CD4-positive, alpha-beta T cell treated with Interleukin-15 for 4 hours (primary cell): ENCODE measurements around the gene RAP1GAP2.
A peak's percentile ranks its signal among the peaks of the same experiment; 100 is the strongest.
"Not testable (repeated sequence)": the region's sequence is repeated elsewhere in the genome, so short reads cannot be mapped to it uniquely, and the experiment has no call there.

Experiments
- DNase-seq: peaks from one replicate; pipeline ENCODE4 v3.0.0-alpha.2; 2020; ENCODE audit warnings: low spot score

RAP1GAP2 gene

DNA sequence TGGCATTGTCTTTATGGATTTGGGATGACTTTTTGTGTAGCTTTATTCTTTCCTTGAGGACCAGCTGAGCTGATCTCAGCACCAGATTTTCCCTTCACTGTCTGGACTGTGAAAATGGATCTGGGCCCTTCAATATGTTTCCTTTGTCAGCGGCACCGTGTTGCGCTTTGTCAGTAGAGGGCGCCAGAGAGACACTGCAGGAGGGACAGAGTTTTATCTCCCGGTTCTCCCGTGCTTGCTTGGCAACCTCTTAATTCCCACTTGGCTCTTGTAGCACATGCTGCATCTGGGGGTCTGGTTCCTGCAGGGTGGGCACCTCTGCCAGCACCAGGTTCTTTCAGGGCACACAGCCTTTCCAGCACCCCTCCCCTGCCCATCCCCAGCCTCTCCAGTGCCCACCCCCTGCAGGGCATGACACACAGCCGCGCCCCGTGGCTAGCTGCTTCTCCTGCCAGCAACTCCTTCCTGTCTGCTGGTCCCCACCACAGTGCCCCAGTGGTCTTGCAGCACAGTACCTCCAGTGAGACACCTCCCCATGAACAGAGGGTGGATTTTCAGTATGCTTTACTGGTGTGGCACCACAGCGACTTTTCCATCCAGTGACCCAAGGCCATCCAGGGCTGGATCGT is 247.6 kb downstream of the RAP1GAP2 start:
- DNase-seq: no peak

DNA sequence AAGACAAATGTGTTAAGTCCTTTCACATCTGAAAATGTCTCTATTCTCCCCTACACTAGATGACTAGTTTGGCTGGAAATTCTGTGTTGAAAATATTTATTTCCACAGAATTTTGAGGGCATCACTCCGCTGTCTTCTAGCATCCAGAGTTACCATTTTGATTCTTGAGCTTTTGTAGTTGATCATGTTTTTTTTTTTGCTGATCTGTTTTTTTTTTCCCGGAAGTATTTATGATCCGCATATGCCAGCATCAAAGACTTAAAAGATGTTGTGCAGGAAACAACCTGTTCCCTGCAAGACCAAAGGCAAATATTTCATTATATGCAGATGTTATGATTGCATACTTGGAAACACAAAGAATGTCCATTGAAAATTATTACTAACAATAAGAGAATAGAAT is 250.5 kb downstream of the RAP1GAP2 start:
- DNase-seq: no peak

DNA sequence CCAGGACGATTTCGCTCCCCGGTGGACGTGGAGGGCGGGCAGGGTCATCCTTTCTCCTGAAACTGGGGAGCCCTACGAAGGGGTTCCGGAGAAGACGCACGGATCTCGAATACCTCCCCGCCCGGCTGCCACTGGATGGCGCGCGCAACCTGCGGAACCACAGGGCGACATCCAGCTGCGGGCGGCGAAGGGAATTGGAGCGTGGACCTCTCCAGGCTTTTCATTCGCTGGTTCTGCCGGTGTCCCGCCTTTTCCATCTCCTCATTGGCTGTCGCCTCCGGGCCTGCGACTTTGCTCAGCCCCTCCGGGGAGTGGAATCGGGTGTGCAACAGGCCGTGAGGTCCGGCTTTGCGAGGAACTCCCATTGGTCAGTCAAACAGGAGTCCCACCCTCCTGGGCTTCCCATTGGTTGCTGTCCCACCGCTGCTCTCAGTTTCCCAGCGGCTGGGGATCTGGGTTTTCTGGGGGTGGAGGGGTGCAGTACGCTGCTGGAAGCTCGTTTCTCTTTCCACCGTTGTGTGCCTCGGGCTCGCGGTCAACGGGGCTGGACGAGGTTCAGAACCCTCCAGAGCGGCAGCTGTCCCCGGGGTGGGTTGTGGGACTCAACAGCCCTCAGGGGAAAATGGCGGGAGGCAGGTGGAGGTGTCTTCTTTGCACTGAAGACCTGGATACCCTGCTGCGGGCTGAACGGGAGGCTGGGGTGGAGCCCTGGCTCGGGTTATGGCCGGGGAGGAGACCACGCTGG is 252.7 kb downstream of the RAP1GAP2 start:
- DNase-seq: peak; percentile 97

DNA sequence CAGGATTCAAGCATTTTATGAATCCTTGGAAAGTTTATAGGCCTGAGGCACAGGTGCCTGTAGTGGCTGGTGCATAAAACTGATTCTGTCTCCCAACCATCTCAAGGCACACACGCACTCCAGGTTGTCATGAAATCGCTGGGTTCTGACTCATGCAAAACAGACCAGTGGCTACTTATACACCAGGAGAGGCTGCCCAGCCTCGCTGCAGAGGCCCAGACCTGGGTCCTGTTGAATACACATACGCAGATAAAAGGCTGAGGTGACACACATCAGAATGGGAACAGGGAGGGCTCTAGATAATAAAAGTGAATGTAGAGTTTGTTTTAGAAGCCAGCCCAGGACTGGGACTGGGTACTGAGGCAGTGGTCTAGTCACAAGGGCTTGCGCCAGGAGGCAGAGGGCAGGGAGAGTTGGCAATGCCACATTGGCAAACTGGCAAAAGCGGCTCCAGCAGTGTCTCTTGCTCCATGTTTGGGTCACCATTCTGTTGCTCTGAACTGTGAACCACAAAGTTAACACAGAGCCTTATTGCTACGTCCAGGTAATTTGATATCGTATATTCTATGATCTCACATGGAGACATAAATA is 253.6 kb downstream of the RAP1GAP2 start:
- DNase-seq: no peak

DNA sequence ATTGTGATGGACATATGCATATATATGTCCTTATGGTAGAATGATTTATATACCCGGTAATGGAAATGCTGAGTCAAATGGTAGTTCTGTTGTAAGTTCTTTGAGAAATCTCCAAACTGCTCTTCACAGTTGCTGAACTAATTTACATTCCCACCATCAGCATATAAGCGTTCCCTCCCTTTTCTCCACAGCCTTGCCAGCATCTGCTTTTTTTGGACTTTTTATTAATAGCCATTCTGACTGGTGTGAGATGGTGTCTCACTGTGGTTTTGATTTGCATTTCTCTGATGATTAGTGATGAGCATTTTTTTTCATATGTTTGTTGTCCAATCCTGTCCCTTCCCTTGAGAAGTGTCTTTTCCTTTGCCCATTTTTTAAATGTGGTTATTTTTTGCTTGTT is 258.6 kb downstream of the RAP1GAP2 start:
- DNase-seq: not testable (repeated sequence)

DNA sequence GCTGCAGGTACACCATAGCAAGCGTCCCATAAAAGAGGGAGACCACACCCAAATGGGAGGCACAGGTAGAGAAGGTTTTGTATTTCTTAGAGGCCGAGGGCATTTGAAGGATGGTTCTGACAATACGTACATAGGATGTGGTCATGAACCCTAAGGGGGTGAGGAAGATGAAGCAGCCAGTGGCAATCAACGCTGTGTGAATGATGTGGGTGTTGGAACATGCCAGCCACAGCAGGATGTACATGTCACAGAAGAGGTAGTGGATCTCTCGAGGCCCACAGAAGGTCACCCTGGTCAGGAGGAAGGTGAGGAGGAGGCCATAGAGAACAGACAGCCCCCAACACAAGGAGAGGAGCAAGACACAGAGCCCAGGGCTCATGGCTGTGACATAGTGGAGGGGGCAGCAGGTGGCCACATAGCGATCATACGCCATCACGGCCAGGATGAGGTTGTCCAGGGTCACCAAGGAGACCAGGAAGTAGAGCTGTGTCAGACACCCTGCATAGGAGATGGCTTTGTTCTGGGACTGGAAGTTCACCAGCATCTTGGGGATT is 266.7 kb downstream of the RAP1GAP2 start:
- not testable (repeated sequence) for DNase-seq

DNA sequence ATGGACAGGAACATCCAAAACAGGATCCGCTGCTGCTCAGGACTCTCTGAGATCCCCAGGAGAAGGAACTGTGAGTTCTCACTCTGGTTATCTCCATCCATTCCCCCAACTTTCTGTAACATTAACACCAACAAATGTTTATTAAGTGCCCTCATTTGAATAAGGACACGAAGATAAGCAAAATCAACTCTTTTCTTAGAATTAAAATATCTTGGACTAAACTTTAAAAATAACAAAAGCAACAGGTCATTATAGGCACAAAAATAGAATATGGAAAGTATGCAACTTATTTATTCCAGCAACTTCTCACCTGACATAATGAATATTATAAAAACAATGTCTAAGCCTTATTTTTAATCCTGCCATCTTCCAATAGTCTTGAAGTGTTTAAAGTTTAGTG is 267.3 kb downstream of the RAP1GAP2 start, which contains the start of gene OR1D5:
TSS of gene OR1D5 (minus strand) at position 101 of the 400 bp plus-strand sequence. CDS start at position 101, 0 bp downstream.
- DNase-seq: not testable (repeated sequence)

DNA sequence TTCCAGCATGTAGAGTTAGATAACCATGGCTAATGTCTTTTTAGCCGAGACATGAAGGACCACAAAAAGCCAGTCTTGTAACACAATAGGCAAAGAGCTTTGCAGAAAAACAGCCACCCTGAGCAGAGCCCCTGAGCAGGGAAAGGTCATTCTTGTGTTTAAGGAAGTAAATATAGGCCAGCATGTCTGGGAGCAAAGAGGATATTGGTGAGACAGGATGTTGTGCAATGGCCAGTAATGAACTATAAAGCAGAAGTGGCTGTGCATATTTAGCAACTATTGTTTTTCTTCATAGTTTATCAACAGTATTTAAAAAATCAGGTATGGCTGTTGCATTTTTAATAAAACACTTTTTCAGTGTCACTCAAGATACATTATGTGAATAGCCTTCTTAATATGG is 269.0 kb downstream of the RAP1GAP2 start:
- DNase-seq: not testable (repeated sequence)

DNA sequence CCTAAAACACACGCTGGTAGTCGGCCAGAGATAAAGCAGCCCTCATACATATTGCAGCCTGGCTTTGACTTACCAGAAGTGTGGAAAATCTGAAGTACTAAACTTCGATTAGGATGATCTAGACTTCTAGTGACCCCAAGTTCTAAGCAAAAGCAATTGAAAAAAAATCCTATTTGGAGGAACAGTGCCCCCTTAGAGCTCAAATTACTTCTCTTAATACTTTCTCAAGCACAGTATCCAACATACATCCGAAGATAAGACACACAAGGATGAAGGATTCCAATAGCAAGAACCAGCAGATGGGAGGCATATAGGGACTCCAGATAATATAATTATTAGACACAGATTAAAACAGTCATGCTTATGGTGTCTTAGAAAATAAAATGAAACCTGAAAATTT is 277.6 kb downstream of the RAP1GAP2 start:
- not testable (repeated sequence) for DNase-seq
